Astrocyte (in vitro differentiated cells and primary cell): Measurements from ENCODE around the gene ESRRG. TPM values are rescaled to one million over a fixed set of nuclear protein-coding genes. Genes with fewer than 3 reads are reported as not detected.

Source experiments
- DNase-seq: peaks from one replicate; pipeline ENCODE4 v3.0.0-alpha.2; 2010; ENCODE audit warnings: low read depth
- FAIRE-seq: peaks from 2 replicates; lab custom pipeline; 2011; peaks lifted over from hg19 to GRCh38; lab: Jason Lieb, UNC
- H2AFZ ChIP-seq: 2 replicates; pipeline ENCODE4 v1.6.0; 2012; ENCODE audit warnings: low read depth, low read length, inconsistent platforms
- H3K27ac ChIP-seq: 2 replicates; pipeline ENCODE4 v1.5.1; 2011; ENCODE audit warnings: low read depth, low read length, inconsistent platforms
- H3K27me3 ChIP-seq: 2 replicates; pipeline ENCODE4 v1.6.0; 2011; ENCODE audit warnings: low read length, inconsistent platforms; ENCODE audit not compliant: insufficient read depth
- H3K36me3 ChIP-seq: 2 replicates; pipeline ENCODE4 v1.5.1; 2011; ENCODE audit warnings: low read length, inconsistent platforms; ENCODE audit not compliant: insufficient read depth
- H3K4me1 ChIP-seq: 2 replicates; pipeline ENCODE4 v1.5.1; 2011; ENCODE audit warnings: low read length, inconsistent platforms; ENCODE audit not compliant: insufficient read depth
- H3K4me2 ChIP-seq: 2 replicates; pipeline ENCODE4 v1.6.0; 2012; ENCODE audit warnings: low read length, inconsistent platforms
- H3K4me3 ChIP-seq: 2 replicates; pipeline ENCODE4 v1.5.1; 2011; ENCODE audit warnings: low read depth, mild to moderate bottlenecking, low read length, inconsistent platforms; ENCODE audit not compliant: insufficient read depth
- H3K79me2 ChIP-seq: 2 replicates; pipeline ENCODE4 v1.6.0; 2012; ENCODE audit warnings: mild to moderate bottlenecking, low read length, inconsistent platforms; ENCODE audit not compliant: insufficient read depth
- H3K9ac ChIP-seq: 2 replicates; pipeline ENCODE4 v1.6.0; 2012; ENCODE audit warnings: mild to moderate bottlenecking, low read length, inconsistent platforms
- H3K9me3 ChIP-seq: 2 replicates; pipeline ENCODE4 v1.5.1; 2012; ENCODE audit warnings: low read depth, mild to moderate bottlenecking, low read length, inconsistent platforms; ENCODE audit not compliant: insufficient read depth
- H4K20me1 ChIP-seq: 2 replicates; pipeline ENCODE4 v1.6.0; 2012; ENCODE audit warnings: low read length, inconsistent platforms; ENCODE audit not compliant: insufficient read depth
- H3K27ac Mint-ChIP-seq: one replicate; pipeline ENCODE4 v1.8.0; 2021; ENCODE audit warnings: mild to moderate bottlenecking, mixed read lengths; ENCODE audit not compliant: unreplicated experiment
- H3K27me3 Mint-ChIP-seq: one replicate; pipeline ENCODE4 v1.8.0; 2021; ENCODE audit warnings: low read depth, mixed read lengths; ENCODE audit not compliant: unreplicated experiment
- H3K36me3 Mint-ChIP-seq: one replicate; pipeline ENCODE4 v1.8.0; 2021; ENCODE audit warnings: low read depth, mixed read lengths; ENCODE audit not compliant: unreplicated experiment
- H3K4me1 Mint-ChIP-seq: one replicate; pipeline ENCODE4 v1.8.0; 2021; ENCODE audit warnings: low read depth, mixed read lengths; ENCODE audit not compliant: unreplicated experiment
- H3K4me3 Mint-ChIP-seq: one replicate; pipeline ENCODE4 v1.8.0; 2021; ENCODE audit warnings: mild to moderate bottlenecking, moderate library complexity, mixed read lengths; ENCODE audit not compliant: unreplicated experiment
- H3K9me3 Mint-ChIP-seq: one replicate; pipeline ENCODE4 v1.8.0; 2021; ENCODE audit warnings: mild to moderate bottlenecking, mixed read lengths; ENCODE audit not compliant: unreplicated experiment
- CTCF ChIP-seq: IDR thresholded peaks from 2 replicates; pipeline ENCODE4 v1.5.1; 2011; ENCODE audit warnings: low read depth, mild to moderate bottlenecking, inconsistent platforms, low read length, moderate library complexity; ENCODE audit not compliant: insufficient read depth
- EZH2 ChIP-seq: IDR thresholded peaks from 2 replicates; pipeline ENCODE4 v1.6.1; 2012; ENCODE audit warnings: mild to moderate bottlenecking, low read length, inconsistent platforms; ENCODE audit not compliant: insufficient read depth
- total RNA-seq: library from RNA; stranded (reverse); gene quantifications from 2 replicates; pipeline ENCODE4 v1.2.1, GENCODE V29; 2021

Gene ESRRG
- total RNA-seq, 1 donor from 2014 or later: 0.79 TPM

GRCh38 chr1:216453777-216454176, 269.5 kb downstream of the ESRRG start:
- Histone ChIP-seq H4K20me1 (no peaks in the 10 kb centered on the region), H3K9me3 (no peaks in the 10 kb centered on the region), H3K27ac (no peak overlapping the region), H3K36me3 (no peaks in the 10 kb centered on the region), H3K4me2 (no peak overlapping the region), H3K27me3 (no peaks in the 10 kb centered on the region), H3K79me2 (no peaks in the 10 kb centered on the region), H3K4me1 (peaks cover 6% of the 10 kb centered on the region), H3K9ac (no peak overlapping the region), H2AFZ (no peak overlapping the region), H3K4me3 (no peak overlapping the region)
- TF ChIP-seq EZH2: no peak
- TF ChIP-seq CTCF: no peak
- Mint-ChIP-seq H3K4me1 (peaks cover 14% of the 10 kb centered on the region), H3K4me3 (no peak overlapping the region), H3K36me3 (no peaks in the 10 kb centered on the region), H3K27ac (no peak overlapping the region), H3K9me3 (no peaks in the 10 kb centered on the region), H3K27me3 (no peaks in the 10 kb centered on the region)
- no peak for FAIRE-seq
- no peak for DNase-seq
